Neural progenitor cell (in vitro differentiated cells): ENCODE data around the gene NT5DC2. TPM values are rescaled to one million over a fixed set of nuclear protein-coding genes. Genes with fewer than 3 reads are reported as not detected.

Source experiments
- DNase-seq: peaks from one replicate; pipeline ENCODE4 v3.0.0-alpha.2; 2016; ENCODE audit warnings: low spot score
- H2AFZ ChIP-seq: fragments of 200-600 bp; sonication (generic); replicated peaks from 2 replicates; pipeline ENCODE4 v1.6.1; 2016; ENCODE audit warnings: antibody characterized with exemption
- H3F3A ChIP-seq: fragments of 200-600 bp; sonication (generic); 2 replicates; pipeline ENCODE4 v1.6.1; 2016; ENCODE audit warnings: antibody characterized with exemption, low read depth
- H3K27ac ChIP-seq: fragments of 200-600 bp; sonication (generic); 2 replicates; pipeline ENCODE4 v1.5.1; 2016; ENCODE audit warnings: mild to moderate bottlenecking
- H3K27me3 ChIP-seq: fragments of 200-600 bp; sonication (generic); 2 replicates; pipeline ENCODE4 v1.6.1; 2016; ENCODE audit warnings: mild to moderate bottlenecking, moderate library complexity
- H3K36me3 ChIP-seq: fragments of 200-600 bp; sonication (generic); 2 replicates; pipeline ENCODE4 v1.5.1; 2016
- H3K4me1 ChIP-seq: fragments of 200-600 bp; sonication (generic); 2 replicates; pipeline ENCODE4 v1.6.1; 2016; ENCODE audit warnings: mixed run types
- H3K4me2 ChIP-seq: fragments of 200-600 bp; sonication (generic); 2 replicates; pipeline ENCODE4 v1.6.1; 2016
- H3K4me3 ChIP-seq: fragments of 200-600 bp; sonication (generic); 2 replicates; pipeline ENCODE4 v1.5.1; 2016
- H3K79me2 ChIP-seq: fragments of 200-600 bp; sonication (generic); 2 replicates; pipeline ENCODE4 v1.6.1; 2016; ENCODE audit warnings: low read depth
- H3K9ac ChIP-seq: fragments of 200-600 bp; sonication (generic); 2 replicates; pipeline ENCODE4 v1.6.1; 2016
- H3K9me3 ChIP-seq: fragments of 200-600 bp; sonication (generic); 2 replicates; pipeline ENCODE4 v1.5.1; 2016; ENCODE audit warnings: low read depth
- H4K20me1 ChIP-seq: fragments of 200-600 bp; sonication (generic); 2 replicates; pipeline ENCODE4 v1.6.1; 2016; ENCODE audit warnings: low read depth
- H3K27ac Mint-ChIP-seq: 3 replicates; pipeline ENCODE4 v1.8.0; 2021; ENCODE audit warnings: mixed read lengths
- H3K27me3 Mint-ChIP-seq: 2 replicates; pipeline ENCODE4 v1.8.0; 2022; ENCODE audit warnings: low read depth, mild to moderate bottlenecking, inconsistent platforms, moderate library complexity, mixed read lengths; ENCODE audit not compliant: insufficient read depth
- H3K36me3 Mint-ChIP-seq: 3 replicates; pipeline ENCODE4 v1.8.0; 2021; ENCODE audit warnings: mixed read lengths
- H3K4me1 Mint-ChIP-seq: 3 replicates; pipeline ENCODE4 v1.8.0; 2021; ENCODE audit warnings: mixed read lengths
- H3K4me3 Mint-ChIP-seq: 3 replicates; pipeline ENCODE4 v1.8.0; 2021; ENCODE audit warnings: mild to moderate bottlenecking, moderate library complexity, mixed read lengths
- H3K9me3 Mint-ChIP-seq: 3 replicates; pipeline ENCODE4 v1.8.0; 2020; ENCODE audit warnings: mixed read lengths
- CTCF ChIP-seq: fragments of 200-600 bp; sonication (generic); IDR thresholded peaks from 2 replicates; pipeline ENCODE4 v1.5.1; 2017; ENCODE audit warnings: antibody characterized with exemption, mild to moderate bottlenecking
- EZH2 ChIP-seq: fragments of 200-600 bp; sonication (generic); IDR thresholded peaks from 2 replicates; pipeline ENCODE4 v1.6.1; 2017; ENCODE audit warnings: antibody characterized with exemption, mild to moderate bottlenecking, moderate library complexity
- EZH2phosphoT487 ChIP-seq: fragments of 200-600 bp; sonication (generic); IDR thresholded peaks from 2 replicates; pipeline ENCODE4 v1.6.1; 2017; ENCODE audit warnings: antibody characterized with exemption
- total RNA-seq: library from RNA; depleted of rRNA; stranded (reverse); fragments of >200 nt; gene quantifications from 2 replicates; pipeline ENCODE4 v1.2.3, GENCODE V29; 2015; ENCODE audit warnings: low replicate concordance

The NT5DC2 gene
- total RNA-seq, 1 donor from 2014 or later = 210 TPM

- Histone ChIP-seq H3K27ac (no peak overlapping the region), H3K4me3 (no peak overlapping the region), H3K9me3 (no peaks in the 10 kb centered on the region), H3K4me1 (peaks cover 36% of the 10 kb centered on the region), H2AFZ (no peak overlapping the region), H3K36me3 (no peaks in the 10 kb centered on the region), H3F3A (peaks cover 31% of the 10 kb centered on the region), H3K4me2 (peak overlapping the region; percentile 64), H3K79me2 (peaks cover 65% of the 10 kb centered on the region), H3K9ac (no peak overlapping the region), H3K27me3 (no peaks in the 10 kb centered on the region), H4K20me1 (peaks cover 54% of the 10 kb centered on the region)
- no peak overlapping the region for H3K27ac Mint-ChIP-seq
- H3K4me1 Mint-ChIP-seq = peaks cover 38% of the 10 kb centered on the region
- peak overlapping the region; percentile 98 for H3K4me3 Mint-ChIP-seq
- peaks cover 7% of the 10 kb centered on the region for H3K36me3 Mint-ChIP-seq
- peaks cover 4% of the 10 kb centered on the region for H3K27me3 Mint-ChIP-seq
- no peaks in the 10 kb centered on the region for H3K9me3 Mint-ChIP-seq
- no peak for DNase-seq
- TF ChIP-seq EZH2phosphoT487 (no peak), EZH2 (no peak), CTCF (no peak)
Observed at GRCh38 chr3:52535411-52536111, 1.9 kb upstream of the NT5DC2 start.

GRCh38 chr3:52534281-52535183 is 875 bp upstream of the NT5DC2 start:
- peak overlapping the region; percentile 84 for H3K4me3 Mint-ChIP-seq
- Histone ChIP-seq H3K79me2 (peaks cover 68% of the 10 kb centered on the region), H3K9me3 (no peaks in the 10 kb centered on the region), H3K4me3 (peak overlapping the region; percentile 62), H4K20me1 (peaks cover 59% of the 10 kb centered on the region), H3K36me3 (no peaks in the 10 kb centered on the region), H3K27me3 (no peaks in the 10 kb centered on the region), H3K9ac (peak overlapping the region; percentile 55), H2AFZ (no peak overlapping the region), H3F3A (peaks cover 31% of the 10 kb centered on the region), H3K27ac (peak overlapping the region; percentile 2), H3K4me1 (peaks cover 36% of the 10 kb centered on the region), H3K4me2 (peak overlapping the region; percentile 77)
- TF ChIP-seq EZH2 (no peak), EZH2phosphoT487 (no peak), CTCF (no peak)
- peaks cover 7% of the 10 kb centered on the region for H3K36me3 Mint-ChIP-seq
- peak; percentile 60 for DNase-seq
- no peaks in the 10 kb centered on the region for H3K9me3 Mint-ChIP-seq
- peak overlapping the region; percentile 81 for H3K27ac Mint-ChIP-seq
- peaks cover 42% of the 10 kb centered on the region for H3K4me1 Mint-ChIP-seq
- peaks cover 8% of the 10 kb centered on the region for H3K27me3 Mint-ChIP-seq

DNA sequence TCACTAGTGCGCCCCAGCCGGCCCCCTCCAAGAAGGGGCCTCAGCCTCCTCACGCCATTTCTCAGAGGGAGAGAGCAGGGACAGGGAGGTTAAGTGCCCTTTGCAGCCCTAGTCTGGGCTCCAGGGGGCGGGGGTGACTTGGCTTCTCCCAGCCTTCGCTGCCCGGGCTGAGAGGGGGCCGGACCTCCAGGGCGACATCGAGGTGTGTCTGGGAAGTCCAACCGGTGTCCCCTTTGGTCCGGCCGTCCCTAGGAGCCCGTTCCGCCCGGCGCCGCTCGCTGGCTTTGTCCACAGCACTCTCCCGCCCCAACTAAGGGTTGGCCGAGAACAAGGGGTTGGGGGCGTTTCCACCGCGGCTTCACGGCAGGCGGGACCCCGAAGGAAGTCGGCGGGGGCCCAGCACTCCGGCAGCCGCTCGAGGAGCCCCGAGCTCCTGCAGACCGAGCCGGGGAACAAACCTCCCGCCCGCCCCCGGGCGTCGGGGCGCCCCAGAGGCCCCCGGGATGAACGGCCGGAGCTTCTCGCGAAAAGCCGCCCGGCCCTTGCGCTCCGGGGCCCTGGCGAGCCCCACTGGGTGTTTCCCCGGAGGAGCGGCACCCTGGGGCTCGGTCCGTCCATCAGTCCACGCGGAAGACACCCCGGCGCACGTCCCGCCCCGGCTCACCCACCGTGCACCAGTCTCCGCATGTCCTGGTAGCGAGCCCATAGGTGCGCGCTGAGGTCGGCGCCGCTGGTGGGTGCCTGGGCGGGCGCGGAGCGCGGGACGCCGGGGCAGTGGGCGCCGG is 627 bp downstream of the NT5DC2 start:
- no peak overlapping the region for H2AFZ ChIP-seq

More for the DNA sequence above, 627 bp downstream of the NT5DC2 start:
- H3K9me3 ChIP-seq = no peaks in the 10 kb centered on the region
- peak overlapping the region; percentile 94 for H3K4me3 ChIP-seq
- H4K20me1 ChIP-seq = peaks cover 54% of the 10 kb centered on the region
- peak overlapping the region; percentile 88 for H3K4me3 Mint-ChIP-seq
- H3K36me3 Mint-ChIP-seq = peaks cover 1% of the 10 kb centered on the region
- peak; percentile 79 for DNase-seq
- peaks cover 10% of the 10 kb centered on the region for H3K27me3 Mint-ChIP-seq
- no peaks in the 10 kb centered on the region for H3K9me3 Mint-ChIP-seq
- H3K27ac Mint-ChIP-seq = no peak overlapping the region
- H3K4me1 Mint-ChIP-seq = peaks cover 34% of the 10 kb centered on the region
- no peaks in the 10 kb centered on the region for H3K27me3 ChIP-seq
- no peaks in the 10 kb centered on the region for H3K36me3 ChIP-seq
- H3K4me1 ChIP-seq = peaks cover 32% of the 10 kb centered on the region
- peak overlapping the region; percentile 88 for H3K4me2 ChIP-seq
- no peak for TF ChIP-seq EZH2phosphoT487
- TF ChIP-seq CTCF = no peak
- TF ChIP-seq EZH2 = no peak
- H3F3A ChIP-seq = peaks cover 31% of the 10 kb centered on the region
- H3K9ac ChIP-seq = peak overlapping the region; percentile 64
- H3K79me2 ChIP-seq = peaks cover 54% of the 10 kb centered on the region
- H3K27ac ChIP-seq = no peak overlapping the region
